NCI-H146 treated with DMSO at 0.1 percent for 48 hours (cell line): ENCODE results near the gene SERAC1.

Source experiments
- DNase-seq: peaks from one replicate; lab custom pipeline; 2025; ENCODE audit not compliant: unreplicated experiment; lab: John Stamatoyannopoulos, UW

The SERAC1 gene

DNA sequence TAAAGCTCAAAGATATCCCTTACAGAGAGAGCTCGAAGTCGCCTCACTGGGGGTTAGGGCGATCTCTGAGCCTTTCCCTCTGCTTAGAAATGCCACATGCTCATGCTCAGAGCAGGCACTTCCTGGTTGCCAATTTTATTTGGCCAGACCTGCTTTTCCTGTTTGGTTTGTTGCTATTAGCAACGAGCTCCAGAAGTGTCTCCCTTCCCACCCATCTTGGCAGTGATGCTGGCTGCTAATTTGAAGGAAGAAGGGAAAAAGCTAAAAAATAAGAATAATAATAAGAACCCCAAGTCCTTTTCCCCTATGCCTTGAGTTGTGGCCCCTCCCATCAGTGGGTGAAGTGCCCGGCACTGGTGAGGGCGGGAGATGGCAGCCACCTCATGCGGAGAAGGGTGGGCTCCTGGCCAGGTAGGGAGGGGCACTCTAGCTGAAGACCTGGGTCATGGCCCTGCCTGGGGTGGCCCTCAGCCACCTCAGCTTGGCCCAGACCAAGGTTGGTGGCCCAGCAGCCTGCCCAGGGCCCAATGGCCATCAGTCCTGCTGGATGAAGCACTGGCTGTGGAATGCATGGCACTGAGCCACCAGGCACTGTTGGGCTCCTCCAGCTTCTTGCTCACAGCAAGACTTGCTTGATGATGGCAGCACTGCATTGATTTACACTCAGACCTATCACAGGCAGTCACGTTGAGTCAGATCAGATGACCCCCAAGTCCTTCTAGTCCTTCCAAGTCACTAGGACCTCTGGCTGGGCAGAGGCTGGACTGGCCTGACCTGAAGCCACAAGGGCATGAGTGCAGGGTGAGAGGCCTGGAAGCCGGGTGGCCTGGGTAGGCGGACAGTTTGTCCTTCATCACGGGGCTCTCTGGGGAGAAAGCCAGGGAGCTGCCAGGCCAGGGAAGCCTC lies 107.4 kb downstream of the SERAC1 start:
- peak; percentile 18 for DNase-seq
